Neural crest cell (in vitro differentiated cells): Measurements from ENCODE around the gene UBE2E3. TPM values are rescaled to one million over a fixed set of nuclear protein-coding genes. Genes with fewer than 3 reads are reported as not detected.

ENCODE experiments used
- DNase-seq: peaks from one replicate; pipeline ENCODE4 v3.0.0; 2021; ENCODE audit warnings: low read depth, mixed read lengths, low spot score
- H3K27ac Mint-ChIP-seq: one replicate; pipeline ENCODE4 v1.8.0; 2021; ENCODE audit warnings: mild to moderate bottlenecking, mixed read lengths; ENCODE audit not compliant: unreplicated experiment
- H3K27me3 Mint-ChIP-seq: 2 replicates; pipeline ENCODE4 v1.8.0; 2021; ENCODE audit warnings: low read depth, mild to moderate bottlenecking, mixed read lengths
- H3K36me3 Mint-ChIP-seq: 2 replicates; pipeline ENCODE4 v1.8.0; 2021; ENCODE audit warnings: low read depth, mild to moderate bottlenecking, mixed read lengths
- H3K4me1 Mint-ChIP-seq: 2 replicates; pipeline ENCODE4 v1.8.0; 2021; ENCODE audit warnings: mixed read lengths
- H3K4me3 Mint-ChIP-seq: one replicate; pipeline ENCODE4 v1.8.0; 2021; ENCODE audit warnings: mild to moderate bottlenecking, mixed read lengths
- H3K9me3 Mint-ChIP-seq: 2 replicates; pipeline ENCODE4 v1.8.0; 2021; ENCODE audit warnings: mixed read lengths
- total RNA-seq: library from RNA; stranded (reverse); gene quantifications from 2 replicates; pipeline ENCODE4 v1.2.1, GENCODE V29; 2021
- TF ChIP-seq, protein P1 (sequence below): fragments of 200-600 bp; sonication (generic); conservative IDR thresholded peaks from 2 replicates; pipeline ENCODE4 v1.5.0; 2021; ENCODE audit warnings: antibody characterized with exemption, mild to moderate bottlenecking

UBE2E3 gene
- total RNA-seq, 1 donor from 2014 or later = 228 TPM

GRCh38 chr2:181106789-181107627, 126.6 kb downstream of the UBE2E3 start:
- no peak for DNase-seq
- no peaks in the 10 kb centered on the region for H3K36me3 Mint-ChIP-seq
- TF ChIP-seq, protein P1, sequence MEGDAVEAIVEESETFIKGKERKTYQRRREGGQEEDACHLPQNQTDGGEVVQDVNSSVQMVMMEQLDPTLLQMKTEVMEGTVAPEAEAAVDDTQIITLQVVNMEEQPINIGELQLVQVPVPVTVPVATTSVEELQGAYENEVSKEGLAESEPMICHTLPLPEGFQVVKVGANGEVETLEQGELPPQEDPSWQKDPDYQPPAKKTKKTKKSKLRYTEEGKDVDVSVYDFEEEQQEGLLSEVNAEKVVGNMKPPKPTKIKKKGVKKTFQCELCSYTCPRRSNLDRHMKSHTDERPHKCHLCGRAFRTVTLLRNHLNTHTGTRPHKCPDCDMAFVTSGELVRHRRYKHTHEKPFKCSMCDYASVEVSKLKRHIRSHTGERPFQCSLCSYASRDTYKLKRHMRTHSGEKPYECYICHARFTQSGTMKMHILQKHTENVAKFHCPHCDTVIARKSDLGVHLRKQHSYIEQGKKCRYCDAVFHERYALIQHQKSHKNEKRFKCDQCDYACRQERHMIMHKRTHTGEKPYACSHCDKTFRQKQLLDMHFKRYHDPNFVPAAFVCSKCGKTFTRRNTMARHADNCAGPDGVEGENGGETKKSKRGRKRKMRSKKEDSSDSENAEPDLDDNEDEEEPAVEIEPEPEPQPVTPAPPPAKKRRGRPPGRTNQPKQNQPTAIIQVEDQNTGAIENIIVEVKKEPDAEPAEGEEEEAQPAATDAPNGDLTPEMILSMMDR = no peak
- no peaks in the 10 kb centered on the region for H3K27me3 Mint-ChIP-seq
- H3K9me3 Mint-ChIP-seq = peaks cover 4% of the 10 kb centered on the region
- no peak overlapping the region for H3K27ac Mint-ChIP-seq
- peaks cover 32% of the 10 kb centered on the region for H3K4me1 Mint-ChIP-seq
- no peak overlapping the region for H3K4me3 Mint-ChIP-seq

DNA sequence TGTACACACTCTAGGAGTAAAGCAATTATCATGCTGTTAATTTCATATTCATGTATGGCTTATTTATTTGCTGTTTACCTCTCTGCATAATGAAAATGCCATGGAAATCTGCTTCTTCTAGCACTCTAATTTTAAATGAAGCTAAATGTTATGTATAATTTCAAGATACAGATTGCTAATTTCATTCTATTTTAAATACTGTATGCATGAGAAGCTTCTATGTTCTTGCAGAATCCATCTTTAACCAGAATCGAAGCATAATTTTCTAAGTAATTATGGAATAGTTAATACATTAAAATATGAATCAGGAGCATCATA, 127.2 kb downstream of the UBE2E3 start:
- Mint-ChIP-seq H3K9me3 (peaks cover 4% of the 10 kb centered on the region), H3K27ac (no peak overlapping the region), H3K4me3 (no peak overlapping the region), H3K36me3 (no peaks in the 10 kb centered on the region), H3K4me1 (peaks cover 32% of the 10 kb centered on the region), H3K27me3 (no peaks in the 10 kb centered on the region)
- TF ChIP-seq, protein P1 = no peak
- DNase-seq = no peak

- Mint-ChIP-seq H3K4me3 (no peak overlapping the region), H3K9me3 (peaks cover 4% of the 10 kb centered on the region), H3K27me3 (no peaks in the 10 kb centered on the region), H3K36me3 (no peaks in the 10 kb centered on the region), H3K4me1 (peaks cover 10% of the 10 kb centered on the region), H3K27ac (no peak overlapping the region)
- no peak for DNase-seq
- TF ChIP-seq, protein P1 = no peak
Observed at GRCh38 chr2:181111059-181111458, 130.7 kb downstream of the UBE2E3 start.

- peaks cover 4% of the 10 kb centered on the region for H3K9me3 Mint-ChIP-seq
- no peak for DNase-seq
- no peaks in the 10 kb centered on the region for H3K36me3 Mint-ChIP-seq
- H3K27me3 Mint-ChIP-seq = no peaks in the 10 kb centered on the region
- H3K4me1 Mint-ChIP-seq = no peaks in the 10 kb centered on the region
- TF ChIP-seq, protein P1 = no peak
- no peak overlapping the region for H3K4me3 Mint-ChIP-seq
- H3K27ac Mint-ChIP-seq = no peak overlapping the region
Observed at GRCh38 chr2:181112916-181113315, 132.5 kb downstream of the UBE2E3 start.
